WTC11 (cell line): Measurements from ENCODE around the gene MTG1.

Source experiments
- ATF1 ChIP-seq: sonication (generic); formaldehyde crosslinking; IDR thresholded peaks from 2 replicates; pipeline ENCODE4 v1.8.1; 2023; ENCODE audit warnings: mild to moderate bottlenecking, moderate library complexity, missing genetic modification reagents
- CREB1 ChIP-seq: sonication (generic); formaldehyde crosslinking; IDR thresholded peaks from 2 replicates; pipeline ENCODE4 v1.8.0; 2023; ENCODE audit warnings: mild to moderate bottlenecking, missing genetic modification reagents
- FOXP1 ChIP-seq: sonication (generic); formaldehyde crosslinking; IDR thresholded peaks from 2 replicates; pipeline ENCODE4 v1.8.0; 2022; ENCODE audit warnings: missing genetic modification reagents, mild to moderate bottlenecking, moderate library complexity, borderline replicate concordance
- JUN ChIP-seq: sonication (generic); formaldehyde crosslinking; IDR thresholded peaks from 2 replicates; pipeline ENCODE4 v1.8.0; 2023; ENCODE audit warnings: mild to moderate bottlenecking, missing genetic modification reagents
- MXD4 ChIP-seq: fragments of 250-450 bp; sonication (Bioruptor Pico); IDR thresholded peaks from 2 replicates; pipeline ENCODE4 v1.8.0; 2021; ENCODE audit warnings: mild to moderate bottlenecking, moderate library complexity, borderline replicate concordance
- NR2C2 ChIP-seq: sonication (generic); formaldehyde crosslinking; IDR thresholded peaks from 2 replicates; pipeline ENCODE4 v1.8.0; 2022; ENCODE audit warnings: mild to moderate bottlenecking, missing genetic modification reagents
- SMAD4 ChIP-seq: sonication (generic); formaldehyde crosslinking; IDR thresholded peaks from 2 replicates; pipeline ENCODE4 v1.8.0; 2022; ENCODE audit warnings: mild to moderate bottlenecking, missing genetic modification reagents
- ZBTB21 ChIP-seq: sonication (generic); formaldehyde crosslinking; IDR thresholded peaks from 2 replicates; pipeline ENCODE4 v1.8.1; 2023; ENCODE audit warnings: mild to moderate bottlenecking, missing genetic modification reagents, borderline replicate concordance
- TF ChIP-seq, protein P1 (sequence below): fragments of 200-600 bp; IDR thresholded peaks from 2 replicates; pipeline ENCODE4 v1.8.0; 2022; ENCODE audit warnings: antibody characterized with exemption
- TF ChIP-seq, protein P2 (sequence below): fragments of 250-450 bp; sonication (Bioruptor Pico); IDR thresholded peaks from 2 replicates; pipeline ENCODE4 v1.9.0; 2021; ENCODE audit warnings: mild to moderate bottlenecking
- TF ChIP-seq, protein P3 (sequence below): sonication (generic); formaldehyde crosslinking; IDR thresholded peaks from 2 replicates; pipeline ENCODE4 v1.8.0; 2022; ENCODE audit warnings: mild to moderate bottlenecking, missing genetic modification reagents
- TF ChIP-seq, protein P4 (sequence below): sonication (generic); formaldehyde crosslinking; IDR thresholded peaks from 2 replicates; pipeline ENCODE4 v1.8.0; 2022; ENCODE audit warnings: mild to moderate bottlenecking, missing genetic modification reagents
- TF ChIP-seq, protein P5 (sequence below): sonication (generic); formaldehyde crosslinking; IDR thresholded peaks from 2 replicates; pipeline ENCODE4 v1.8.1; 2023; ENCODE audit warnings: mild to moderate bottlenecking, missing genetic modification reagents
- TF ChIP-seq, protein P6 (sequence below): fragments of 250-450 bp; sonication (Bioruptor Pico); IDR thresholded peaks from 2 replicates; pipeline ENCODE4 v1.9.0; 2021; ENCODE audit warnings: moderate library complexity, mild to moderate bottlenecking, inconsistent platforms, borderline replicate concordance

DNA sequence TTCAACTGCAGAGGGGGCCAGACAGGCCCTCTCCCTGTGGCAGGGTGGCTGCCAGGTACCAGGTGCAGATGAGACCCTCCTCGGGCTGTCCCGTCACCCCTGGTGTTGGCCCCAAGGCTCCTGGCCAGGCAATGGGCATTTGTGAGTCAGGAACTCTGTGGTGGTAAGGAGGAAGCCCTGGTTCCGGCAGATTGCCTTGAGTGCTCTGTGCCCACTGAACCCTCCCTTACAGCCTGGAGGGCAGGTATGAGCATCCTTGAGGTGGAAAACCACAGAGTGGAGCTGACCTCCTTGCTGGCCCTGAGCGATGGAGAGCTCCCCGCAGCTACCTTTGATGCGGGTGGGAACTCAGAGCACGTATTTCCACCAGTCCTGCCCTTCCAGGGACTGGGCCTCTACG lies 12.9 kb upstream of the MTG1 start:
- TF ChIP-seq JUN (CRISPR knock-in tag) (no peak), ATF1 (no peak), MXD4 (CRISPR knock-in tag) (no peak), FOXP1 (CRISPR knock-in tag) (no peak), NR2C2 (no peak), CREB1 (CRISPR knock-in tag) (no peak), ZBTB21 (no peak), SMAD4 (CRISPR knock-in tag) (no peak)
- TF ChIP-seq, protein P1, sequence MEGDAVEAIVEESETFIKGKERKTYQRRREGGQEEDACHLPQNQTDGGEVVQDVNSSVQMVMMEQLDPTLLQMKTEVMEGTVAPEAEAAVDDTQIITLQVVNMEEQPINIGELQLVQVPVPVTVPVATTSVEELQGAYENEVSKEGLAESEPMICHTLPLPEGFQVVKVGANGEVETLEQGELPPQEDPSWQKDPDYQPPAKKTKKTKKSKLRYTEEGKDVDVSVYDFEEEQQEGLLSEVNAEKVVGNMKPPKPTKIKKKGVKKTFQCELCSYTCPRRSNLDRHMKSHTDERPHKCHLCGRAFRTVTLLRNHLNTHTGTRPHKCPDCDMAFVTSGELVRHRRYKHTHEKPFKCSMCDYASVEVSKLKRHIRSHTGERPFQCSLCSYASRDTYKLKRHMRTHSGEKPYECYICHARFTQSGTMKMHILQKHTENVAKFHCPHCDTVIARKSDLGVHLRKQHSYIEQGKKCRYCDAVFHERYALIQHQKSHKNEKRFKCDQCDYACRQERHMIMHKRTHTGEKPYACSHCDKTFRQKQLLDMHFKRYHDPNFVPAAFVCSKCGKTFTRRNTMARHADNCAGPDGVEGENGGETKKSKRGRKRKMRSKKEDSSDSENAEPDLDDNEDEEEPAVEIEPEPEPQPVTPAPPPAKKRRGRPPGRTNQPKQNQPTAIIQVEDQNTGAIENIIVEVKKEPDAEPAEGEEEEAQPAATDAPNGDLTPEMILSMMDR, result no peak
- TF ChIP-seq, protein P2, sequence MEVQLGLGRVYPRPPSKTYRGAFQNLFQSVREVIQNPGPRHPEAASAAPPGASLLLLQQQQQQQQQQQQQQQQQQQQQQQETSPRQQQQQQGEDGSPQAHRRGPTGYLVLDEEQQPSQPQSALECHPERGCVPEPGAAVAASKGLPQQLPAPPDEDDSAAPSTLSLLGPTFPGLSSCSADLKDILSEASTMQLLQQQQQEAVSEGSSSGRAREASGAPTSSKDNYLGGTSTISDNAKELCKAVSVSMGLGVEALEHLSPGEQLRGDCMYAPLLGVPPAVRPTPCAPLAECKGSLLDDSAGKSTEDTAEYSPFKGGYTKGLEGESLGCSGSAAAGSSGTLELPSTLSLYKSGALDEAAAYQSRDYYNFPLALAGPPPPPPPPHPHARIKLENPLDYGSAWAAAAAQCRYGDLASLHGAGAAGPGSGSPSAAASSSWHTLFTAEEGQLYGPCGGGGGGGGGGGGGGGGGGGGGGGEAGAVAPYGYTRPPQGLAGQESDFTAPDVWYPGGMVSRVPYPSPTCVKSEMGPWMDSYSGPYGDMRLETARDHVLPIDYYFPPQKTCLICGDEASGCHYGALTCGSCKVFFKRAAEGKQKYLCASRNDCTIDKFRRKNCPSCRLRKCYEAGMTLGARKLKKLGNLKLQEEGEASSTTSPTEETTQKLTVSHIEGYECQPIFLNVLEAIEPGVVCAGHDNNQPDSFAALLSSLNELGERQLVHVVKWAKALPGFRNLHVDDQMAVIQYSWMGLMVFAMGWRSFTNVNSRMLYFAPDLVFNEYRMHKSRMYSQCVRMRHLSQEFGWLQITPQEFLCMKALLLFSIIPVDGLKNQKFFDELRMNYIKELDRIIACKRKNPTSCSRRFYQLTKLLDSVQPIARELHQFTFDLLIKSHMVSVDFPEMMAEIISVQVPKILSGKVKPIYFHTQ, result no peak
- TF ChIP-seq, protein P3, sequence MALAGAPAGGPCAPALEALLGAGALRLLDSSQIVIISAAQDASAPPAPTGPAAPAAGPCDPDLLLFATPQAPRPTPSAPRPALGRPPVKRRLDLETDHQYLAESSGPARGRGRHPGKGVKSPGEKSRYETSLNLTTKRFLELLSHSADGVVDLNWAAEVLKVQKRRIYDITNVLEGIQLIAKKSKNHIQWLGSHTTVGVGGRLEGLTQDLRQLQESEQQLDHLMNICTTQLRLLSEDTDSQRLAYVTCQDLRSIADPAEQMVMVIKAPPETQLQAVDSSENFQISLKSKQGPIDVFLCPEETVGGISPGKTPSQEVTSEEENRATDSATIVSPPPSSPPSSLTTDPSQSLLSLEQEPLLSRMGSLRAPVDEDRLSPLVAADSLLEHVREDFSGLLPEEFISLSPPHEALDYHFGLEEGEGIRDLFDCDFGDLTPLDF, result no peak
- TF ChIP-seq, protein P4, sequence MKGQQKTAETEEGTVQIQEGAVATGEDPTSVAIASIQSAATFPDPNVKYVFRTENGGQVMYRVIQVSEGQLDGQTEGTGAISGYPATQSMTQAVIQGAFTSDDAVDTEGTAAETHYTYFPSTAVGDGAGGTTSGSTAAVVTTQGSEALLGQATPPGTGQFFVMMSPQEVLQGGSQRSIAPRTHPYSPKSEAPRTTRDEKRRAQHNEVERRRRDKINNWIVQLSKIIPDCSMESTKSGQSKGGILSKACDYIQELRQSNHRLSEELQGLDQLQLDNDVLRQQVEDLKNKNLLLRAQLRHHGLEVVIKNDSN (CRISPR knock-in tag), result no peak
- TF ChIP-seq, protein P5, sequence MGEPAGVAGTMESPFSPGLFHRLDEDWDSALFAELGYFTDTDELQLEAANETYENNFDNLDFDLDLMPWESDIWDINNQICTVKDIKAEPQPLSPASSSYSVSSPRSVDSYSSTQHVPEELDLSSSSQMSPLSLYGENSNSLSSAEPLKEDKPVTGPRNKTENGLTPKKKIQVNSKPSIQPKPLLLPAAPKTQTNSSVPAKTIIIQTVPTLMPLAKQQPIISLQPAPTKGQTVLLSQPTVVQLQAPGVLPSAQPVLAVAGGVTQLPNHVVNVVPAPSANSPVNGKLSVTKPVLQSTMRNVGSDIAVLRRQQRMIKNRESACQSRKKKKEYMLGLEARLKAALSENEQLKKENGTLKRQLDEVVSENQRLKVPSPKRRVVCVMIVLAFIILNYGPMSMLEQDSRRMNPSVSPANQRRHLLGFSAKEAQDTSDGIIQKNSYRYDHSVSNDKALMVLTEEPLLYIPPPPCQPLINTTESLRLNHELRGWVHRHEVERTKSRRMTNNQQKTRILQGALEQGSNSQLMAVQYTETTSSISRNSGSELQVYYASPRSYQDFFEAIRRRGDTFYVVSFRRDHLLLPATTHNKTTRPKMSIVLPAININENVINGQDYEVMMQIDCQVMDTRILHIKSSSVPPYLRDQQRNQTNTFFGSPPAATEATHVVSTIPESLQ (CRISPR knock-in tag), result no peak
- TF ChIP-seq, protein P6, sequence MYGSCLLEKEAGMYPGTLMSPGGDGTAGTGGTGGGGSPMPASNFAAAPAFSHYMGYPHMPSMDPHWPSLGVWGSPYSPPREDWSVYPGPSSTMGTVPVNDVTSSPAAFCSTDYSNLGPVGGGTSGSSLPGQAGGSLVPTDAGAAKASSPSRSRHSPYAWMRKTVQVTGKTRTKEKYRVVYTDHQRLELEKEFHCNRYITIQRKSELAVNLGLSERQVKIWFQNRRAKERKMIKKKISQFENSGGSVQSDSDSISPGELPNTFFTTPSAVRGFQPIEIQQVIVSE, result no peak
